Measurements from ENCODE around the gene LRP4.

Gene LRP4

GRCh38 chr11:46892838-46893237 is 25.5 kb downstream of the LRP4 start:
- no peak for DNase-seq

- DNase-seq = no peak
Observed at GRCh38 chr11:46892109-46892508, 26.2 kb downstream of the LRP4 start.

- no peak for DNase-seq
Observed at GRCh38 chr11:46890665-46891064, 27.7 kb downstream of the LRP4 start.

- DNase-seq = peak; percentile 61 to 66
Observed at GRCh38 chr11:46889689-46890475, 28.5 kb downstream of the LRP4 start.

GRCh38 chr11:46889251-46889650 is 29.1 kb downstream of the LRP4 start:
- no peak for DNase-seq

- no peak for DNase-seq
Observed at GRCh38 chr11:46888636-46889035, 29.7 kb downstream of the LRP4 start.

- DNase-seq = no peak
Observed at GRCh38 chr11:46886211-46886610, 32.1 kb downstream of the LRP4 start.

- no peak for DNase-seq
Observed at GRCh38 chr11:46879056-46879585, 39.2 kb downstream of the LRP4 start.

GRCh38 chr11:46877580-46877979 is 40.8 kb downstream of the LRP4 start:
- no peak for DNase-seq

GRCh38 chr11:46876471-46876870 is 41.9 kb downstream of the LRP4 start:
- no peak for DNase-seq

GRCh38 chr11:46874586-46874985 is 43.8 kb downstream of the LRP4 start:
- no peak for DNase-seq

- no peak for DNase-seq
Observed at GRCh38 chr11:46868912-46869311, 49.4 kb downstream of the LRP4 start.

GRCh38 chr11:46865340-46865739 is 53.0 kb downstream of the LRP4 start:
- DNase-seq = no peak

- DNase-seq = no peak
Observed at GRCh38 chr11:46860218-46860617, 58.1 kb downstream of the LRP4 start.

- DNase-seq = no peak
Observed at GRCh38 chr11:46858920-46859546, 59.3 kb downstream of the LRP4 start.

GRCh38 chr11:46857666-46858065 is 60.7 kb downstream of the LRP4 start:
- DNase-seq = no peak

- no peak for DNase-seq
Observed at GRCh38 chr11:46856605-46857343, 61.6 kb downstream of the LRP4 start.

GRCh38 chr11:46855863-46856262 is 62.5 kb downstream of the LRP4 start:
- DNase-seq = no peak

- DNase-seq = no peak
Observed at GRCh38 chr11:46855167-46855566, 63.2 kb downstream of the LRP4 start.

GRCh38 chr11:46850829-46851380 is 67.4 kb downstream of the LRP4 start:
- DNase-seq = no peak

GRCh38 chr11:46849631-46850030 is 68.7 kb downstream of the LRP4 start:
- no peak for DNase-seq

GRCh38 chr11:46846510-46846830 is 71.9 kb downstream of the LRP4 start:
- no peak for DNase-seq

GRCh38 chr11:46845740-46846509 is 72.4 kb downstream of the LRP4 start, which contains the start of gene CKAP5:
Gene CKAP5 (minus strand): TSS chr11:46846280. CDS start chr11:46821231, 25,049 bp downstream.
- peak; percentile 79 to 83 for DNase-seq
